SK-N-SH treated with all-trans-retinoic acid at 6 μM for 48 hours (cell line): Measurements from ENCODE around the gene RRP1.
"Not testable (repeated sequence)": the region's sequence is repeated elsewhere in the genome, so short reads cannot be mapped to it uniquely, and the experiment has no call there.

Experiments
- ATAC-seq: fragments of 200-7000 bp; cut with Tn5 transposase; 3 replicates; pipeline ENCODE4 v1.9.1; 2020; ENCODE audit warnings: mild to moderate bottlenecking, moderate library complexity
- ARNTL ChIP-seq: fragments of 450-650 bp; formaldehyde crosslinking; IDR thresholded peaks from 2 replicates; pipeline ENCODE4 v1.5.0; 2020; ENCODE audit warnings: low read depth, mild to moderate bottlenecking, moderate library complexity, borderline replicate concordance
- BACH2 ChIP-seq: fragments of 250-450 bp; sonication (Bioruptor Pico); IDR thresholded peaks from 2 replicates; pipeline ENCODE4 v1.9.0; 2021; ENCODE audit warnings: mild to moderate bottlenecking, borderline replicate concordance
- CREB5 ChIP-seq: fragments of 250-450 bp; sonication (Bioruptor Pico); IDR thresholded peaks from 2 replicates; pipeline ENCODE4 v1.5.1; 2020; ENCODE audit warnings: low read depth, mild to moderate bottlenecking, moderate library complexity
- CSDC2 ChIP-seq: fragments of 250-450 bp; sonication (Bioruptor Pico); IDR thresholded peaks from 2 replicates; pipeline ENCODE4 v1.5.0; 2020; ENCODE audit warnings: mild to moderate bottlenecking, moderate library complexity
- CSRNP3 ChIP-seq: fragments of 250-450 bp; sonication (Bioruptor Pico); IDR thresholded peaks from 2 replicates; pipeline ENCODE4 v1.5.1; 2021; ENCODE audit warnings: mild to moderate bottlenecking, moderate library complexity
- ESRRG ChIP-seq: fragments of 250-450 bp; sonication (Bioruptor Pico); IDR thresholded peaks from 2 replicates; pipeline ENCODE4 v1.6.1; 2021; ENCODE audit warnings: mild to moderate bottlenecking
- GLIS3 ChIP-seq: fragments of 250-450 bp; sonication (Bioruptor Pico); IDR thresholded peaks from 2 replicates; pipeline ENCODE4 v1.5.0; 2020; ENCODE audit warnings: mild to moderate bottlenecking, moderate library complexity
- ISL1 ChIP-seq: fragments of 250-450 bp; sonication (Bioruptor Pico); IDR thresholded peaks from 2 replicates; pipeline ENCODE4 v2.1.2; 2022; ENCODE audit warnings: mild to moderate bottlenecking, moderate library complexity
- OSR1 ChIP-seq: fragments of 250-450 bp; sonication (Bioruptor Pico); IDR thresholded peaks from 2 replicates; pipeline ENCODE4 v1.8.0; 2022; ENCODE audit warnings: moderate library complexity, mild to moderate bottlenecking, inconsistent platforms
- PATZ1 ChIP-seq: fragments of 250-450 bp; sonication (Bioruptor Pico); IDR thresholded peaks from 2 replicates; pipeline ENCODE4 v1.8.0; 2020; ENCODE audit warnings: mild to moderate bottlenecking, moderate library complexity, borderline replicate concordance
- PPARA ChIP-seq: fragments of 250-450 bp; sonication (Bioruptor Pico); IDR thresholded peaks from 2 replicates; pipeline ENCODE4 v1.5.0; 2020; ENCODE audit warnings: mild to moderate bottlenecking, borderline replicate concordance
- RARB ChIP-seq: fragments of 250-450 bp; sonication (Bioruptor Pico); IDR thresholded peaks from 2 replicates; pipeline ENCODE4 v1.8.0; 2021; ENCODE audit warnings: mild to moderate bottlenecking, moderate library complexity
- TCF4 ChIP-seq: fragments of 250-450 bp; sonication (Bioruptor Pico); IDR thresholded peaks from 2 replicates; pipeline ENCODE4 v1.8.0; 2021; ENCODE audit warnings: mild to moderate bottlenecking, moderate library complexity, borderline replicate concordance
- TOX ChIP-seq: fragments of 250-450 bp; sonication (Bioruptor Pico); IDR thresholded peaks from 2 replicates; pipeline ENCODE4 v1.8.0; 2021; ENCODE audit warnings: mild to moderate bottlenecking, moderate library complexity, borderline replicate concordance
- ZC3H10 ChIP-seq: fragments of 250-450 bp; sonication (Bioruptor Pico); IDR thresholded peaks from 2 replicates; pipeline ENCODE4 v1.5.1; 2021; ENCODE audit warnings: mild to moderate bottlenecking, moderate library complexity
- ZFP30 ChIP-seq: fragments of 450-650 bp; formaldehyde crosslinking; IDR thresholded peaks from 2 replicates; pipeline ENCODE4 v1.5.0; 2022; ENCODE audit warnings: mild to moderate bottlenecking, moderate library complexity
- ZNF565 ChIP-seq: fragments of 450-650 bp; formaldehyde crosslinking; conservative IDR thresholded peaks from 2 replicates; pipeline ENCODE4 v1.5.0; 2020; ENCODE audit warnings: low read depth, mild to moderate bottlenecking, moderate library complexity
- ZNF70 ChIP-seq: fragments of 450-650 bp; formaldehyde crosslinking; IDR thresholded peaks from 2 replicates; pipeline ENCODE4 v1.5.0; 2020; ENCODE audit warnings: mild to moderate bottlenecking, moderate library complexity
- ZNF8 ChIP-seq: fragments of 450-650 bp; formaldehyde crosslinking; IDR thresholded peaks from 2 replicates; pipeline ENCODE4 v1.5.0; 2020; ENCODE audit warnings: mild to moderate bottlenecking, moderate library complexity
- TF ChIP-seq, protein P1 (sequence below): fragments of 250-450 bp; sonication (Bioruptor Pico); IDR thresholded peaks from 2 replicates; pipeline ENCODE4 v1.8.0; 2021; ENCODE audit warnings: low read depth, mild to moderate bottlenecking, moderate library complexity, borderline replicate concordance
- TF ChIP-seq, protein P2 (sequence below): fragments of 250-450 bp; sonication (Bioruptor Pico); IDR thresholded peaks from 2 replicates; pipeline ENCODE4 v1.5.0; 2020; ENCODE audit warnings: mild to moderate bottlenecking, moderate library complexity

The RRP1 gene

DNA sequence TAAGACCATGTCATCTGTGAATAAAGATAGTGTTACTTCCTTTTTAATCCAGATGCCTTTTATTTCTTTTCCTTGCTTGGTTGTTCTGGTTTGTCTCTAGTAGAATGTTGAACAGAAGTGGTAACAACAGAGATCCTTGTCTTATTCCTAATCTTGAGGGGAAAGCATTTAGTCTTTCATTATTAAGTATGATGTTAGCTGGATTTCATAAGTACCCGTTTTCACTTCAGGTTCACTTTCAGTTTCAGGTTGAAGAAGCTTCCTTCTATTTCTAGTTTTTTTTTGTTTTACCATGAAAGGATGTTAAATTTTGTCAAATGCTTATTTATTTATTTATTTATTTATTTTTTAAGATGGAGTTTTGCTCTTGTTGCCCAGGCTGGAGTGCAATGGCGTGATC lies 53.4 kb downstream of the RRP1 start:
- TF ChIP-seq RARB (no peak), PPARA (CRISPR knock-in tag) (no peak), ZC3H10 (CRISPR knock-in tag) (no peak), TCF4 (CRISPR knock-in tag) (no peak), CSRNP3 (CRISPR knock-in tag) (no peak), ESRRG (no peak), ZNF8 (CRISPR knock-in tag) (no peak), ZNF70 (no peak), OSR1 (CRISPR knock-in tag) (no peak), PATZ1 (CRISPR knock-in tag) (no peak), ZFP30 (no peak), CREB5 (no peak), ARNTL (no peak), BACH2 (CRISPR knock-in tag) (no peak)
- TF ChIP-seq, protein P1, sequence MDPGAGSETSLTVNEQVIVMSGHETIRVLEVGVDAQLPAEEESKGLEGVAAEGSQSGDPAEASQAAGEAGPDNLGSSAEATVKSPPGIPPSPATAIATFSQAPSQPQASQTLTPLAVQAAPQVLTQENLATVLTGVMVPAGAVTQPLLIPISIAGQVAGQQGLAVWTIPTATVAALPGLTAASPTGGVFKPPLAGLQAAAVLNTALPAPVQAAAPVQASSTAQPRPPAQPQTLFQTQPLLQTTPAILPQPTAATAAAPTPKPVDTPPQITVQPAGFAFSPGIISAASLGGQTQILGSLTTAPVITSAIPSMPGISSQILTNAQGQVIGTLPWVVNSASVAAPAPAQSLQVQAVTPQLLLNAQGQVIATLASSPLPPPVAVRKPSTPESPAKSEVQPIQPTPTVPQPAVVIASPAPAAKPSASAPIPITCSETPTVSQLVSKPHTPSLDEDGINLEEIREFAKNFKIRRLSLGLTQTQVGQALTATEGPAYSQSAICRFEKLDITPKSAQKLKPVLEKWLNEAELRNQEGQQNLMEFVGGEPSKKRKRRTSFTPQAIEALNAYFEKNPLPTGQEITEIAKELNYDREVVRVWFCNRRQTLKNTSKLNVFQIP (CRISPR knock-in tag): no peak
- ATAC-seq: no peak

DNA sequence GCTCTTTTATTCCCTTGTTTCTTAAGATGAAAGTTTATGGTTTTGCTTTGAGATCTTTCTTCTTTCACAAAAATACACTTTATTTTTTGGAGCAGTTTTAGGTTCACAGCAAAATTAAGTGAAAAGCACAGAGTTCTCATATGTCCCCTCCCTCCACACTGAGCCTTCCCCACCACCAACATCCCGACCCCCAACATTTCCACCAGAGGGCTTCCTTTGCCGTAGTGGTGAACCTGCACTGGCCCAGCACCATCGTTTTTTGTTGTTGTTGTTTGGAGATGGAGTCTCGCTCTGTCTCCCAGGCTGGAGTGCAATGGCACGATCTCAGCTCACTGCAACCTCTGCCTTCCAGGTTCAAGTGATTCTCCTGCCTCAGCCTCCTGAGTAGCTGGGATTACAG lies 55.5 kb downstream of the RRP1 start:
- ATAC-seq: not testable (repeated sequence)

DNA sequence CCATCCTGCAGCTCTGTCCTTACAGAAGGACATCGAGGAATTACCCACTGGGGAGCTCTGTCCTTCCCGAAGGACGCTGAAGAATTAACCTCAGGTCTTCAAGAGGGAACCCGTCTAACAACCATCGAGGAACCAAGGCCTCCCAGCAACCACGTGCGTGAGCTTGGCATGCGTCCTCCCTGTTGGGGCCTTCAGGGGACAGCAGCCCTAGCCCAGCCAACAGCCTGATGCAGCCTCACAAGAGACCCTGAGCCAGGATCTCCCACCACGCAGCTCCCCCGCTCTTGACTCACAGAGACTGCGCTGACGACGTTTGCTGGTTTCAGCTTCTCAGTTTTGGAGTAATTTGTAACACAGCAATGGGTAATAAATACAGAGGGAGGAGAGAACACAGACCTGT lies 56.0 kb downstream of the RRP1 start:
- TF ChIP-seq ISL1 (CRISPR knock-in tag): no peak
- TF ChIP-seq, protein P1 (CRISPR knock-in tag): no peak
- no peak for TF ChIP-seq CSRNP3 (CRISPR knock-in tag)
- TF ChIP-seq BACH2 (CRISPR knock-in tag): no peak
- no peak for TF ChIP-seq ZNF8 (CRISPR knock-in tag)
- no peak for TF ChIP-seq TOX (CRISPR knock-in tag)
- TF ChIP-seq ESRRG: no peak
- TF ChIP-seq GLIS3 (CRISPR knock-in tag): no peak
- TF ChIP-seq ARNTL: no peak
- TF ChIP-seq, protein P2, sequence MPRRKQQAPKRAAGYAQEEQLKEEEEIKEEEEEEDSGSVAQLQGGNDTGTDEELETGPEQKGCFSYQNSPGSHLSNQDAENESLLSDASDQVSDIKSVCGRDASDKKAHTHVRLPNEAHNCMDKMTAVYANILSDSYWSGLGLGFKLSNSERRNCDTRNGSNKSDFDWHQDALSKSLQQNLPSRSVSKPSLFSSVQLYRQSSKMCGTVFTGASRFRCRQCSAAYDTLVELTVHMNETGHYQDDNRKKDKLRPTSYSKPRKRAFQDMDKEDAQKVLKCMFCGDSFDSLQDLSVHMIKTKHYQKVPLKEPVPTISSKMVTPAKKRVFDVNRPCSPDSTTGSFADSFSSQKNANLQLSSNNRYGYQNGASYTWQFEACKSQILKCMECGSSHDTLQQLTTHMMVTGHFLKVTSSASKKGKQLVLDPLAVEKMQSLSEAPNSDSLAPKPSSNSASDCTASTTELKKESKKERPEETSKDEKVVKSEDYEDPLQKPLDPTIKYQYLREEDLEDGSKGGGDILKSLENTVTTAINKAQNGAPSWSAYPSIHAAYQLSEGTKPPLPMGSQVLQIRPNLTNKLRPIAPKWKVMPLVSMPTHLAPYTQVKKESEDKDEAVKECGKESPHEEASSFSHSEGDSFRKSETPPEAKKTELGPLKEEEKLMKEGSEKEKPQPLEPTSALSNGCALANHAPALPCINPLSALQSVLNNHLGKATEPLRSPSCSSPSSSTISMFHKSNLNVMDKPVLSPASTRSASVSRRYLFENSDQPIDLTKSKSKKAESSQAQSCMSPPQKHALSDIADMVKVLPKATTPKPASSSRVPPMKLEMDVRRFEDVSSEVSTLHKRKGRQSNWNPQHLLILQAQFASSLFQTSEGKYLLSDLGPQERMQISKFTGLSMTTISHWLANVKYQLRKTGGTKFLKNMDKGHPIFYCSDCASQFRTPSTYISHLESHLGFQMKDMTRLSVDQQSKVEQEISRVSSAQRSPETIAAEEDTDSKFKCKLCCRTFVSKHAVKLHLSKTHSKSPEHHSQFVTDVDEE: no peak
- TF ChIP-seq ZFP30: no peak
- TF ChIP-seq OSR1 (CRISPR knock-in tag): no peak
- no peak for TF ChIP-seq CSDC2 (CRISPR knock-in tag)
- no peak for TF ChIP-seq ZNF70
- no peak for TF ChIP-seq ZNF565 (CRISPR knock-in tag)
- TF ChIP-seq TCF4 (CRISPR knock-in tag): no peak
- ATAC-seq: no peak
